HUES48 (cell line): ENCODE data around the gene R3HCC1L.

Experiments
- H3K27ac ChIP-seq: one replicate; pipeline ENCODE4 v1.7.0; 2013; ENCODE audit warnings: low read depth, low read length, inconsistent platforms
- H3K27me3 ChIP-seq: 2 replicates; pipeline ENCODE4 v1.6.1; 2013; ENCODE audit warnings: mild to moderate bottlenecking, low read length; ENCODE audit not compliant: control insufficient read depth, insufficient read depth
- H3K36me3 ChIP-seq: 2 replicates; pipeline ENCODE4 v1.6.1; 2013; ENCODE audit warnings: low read length; ENCODE audit not compliant: control insufficient read depth, insufficient read depth
- H3K4me1 ChIP-seq: 2 replicates; pipeline ENCODE4 v1.6.1; 2013; ENCODE audit warnings: mild to moderate bottlenecking, low read length; ENCODE audit not compliant: control insufficient read depth, insufficient read depth
- H3K4me3 ChIP-seq: 2 replicates; pipeline ENCODE4 v1.5.1; 2013; ENCODE audit warnings: mild to moderate bottlenecking, low read depth, low read length
- H3K9ac ChIP-seq: 2 replicates; pipeline ENCODE4 v1.6.1; 2013; ENCODE audit warnings: mild to moderate bottlenecking, low read depth, low read length, moderate library complexity
- H3K9me3 ChIP-seq: 2 replicates; pipeline ENCODE4 v1.6.1; 2013; ENCODE audit warnings: low read length; ENCODE audit not compliant: control insufficient read depth, insufficient read depth

The R3HCC1L gene

DNA sequence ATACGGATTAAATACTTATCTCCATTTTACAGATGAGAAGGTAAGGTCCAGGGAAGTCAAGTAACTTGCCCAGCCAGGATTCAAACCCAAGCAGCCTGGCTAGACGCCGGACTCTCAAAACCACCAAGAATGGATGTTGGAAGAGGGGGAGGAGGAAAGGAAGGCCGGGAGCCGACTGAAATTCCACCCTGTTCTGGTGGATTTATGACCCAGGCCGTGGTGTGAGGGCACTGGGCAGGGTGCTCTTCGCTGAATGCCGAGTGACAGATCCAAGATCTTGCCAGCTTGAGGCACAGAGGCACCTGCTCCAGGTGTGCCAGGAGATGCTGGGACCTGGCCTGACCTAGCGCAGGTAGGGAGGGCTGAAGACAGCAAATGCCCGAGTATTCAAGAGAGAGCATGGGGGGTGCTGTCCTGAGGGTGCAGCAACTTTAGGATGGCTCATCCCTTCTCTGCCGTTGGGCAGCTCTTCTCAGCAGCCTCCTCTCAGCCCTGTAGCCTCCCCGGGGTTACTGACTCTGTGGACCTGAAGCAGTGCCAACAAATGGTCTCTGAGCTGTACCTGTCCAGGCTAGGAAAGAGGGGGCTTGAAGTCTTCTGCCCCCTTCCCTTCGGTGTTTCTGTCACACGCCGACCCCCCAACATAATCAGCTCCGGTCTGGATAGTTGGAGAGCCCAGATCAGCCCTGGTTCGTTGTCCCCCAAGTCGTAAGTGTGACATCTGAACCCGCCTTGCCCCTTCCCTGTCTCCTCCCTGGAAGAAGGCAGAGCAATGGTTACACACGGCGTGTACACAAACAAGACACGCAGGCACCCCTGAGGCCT lies 132.8 kb downstream of the R3HCC1L start:
- Histone ChIP-seq H3K27ac (no peak overlapping the region), H3K9ac (no peak overlapping the region), H3K9me3 (no peaks in the 10 kb centered on the region), H3K27me3 (peaks cover 11% of the 10 kb centered on the region), H3K36me3 (no peaks in the 10 kb centered on the region), H3K4me3 (peak overlapping the region; percentile 47), H3K4me1 (peaks cover 15% of the 10 kb centered on the region)

DNA sequence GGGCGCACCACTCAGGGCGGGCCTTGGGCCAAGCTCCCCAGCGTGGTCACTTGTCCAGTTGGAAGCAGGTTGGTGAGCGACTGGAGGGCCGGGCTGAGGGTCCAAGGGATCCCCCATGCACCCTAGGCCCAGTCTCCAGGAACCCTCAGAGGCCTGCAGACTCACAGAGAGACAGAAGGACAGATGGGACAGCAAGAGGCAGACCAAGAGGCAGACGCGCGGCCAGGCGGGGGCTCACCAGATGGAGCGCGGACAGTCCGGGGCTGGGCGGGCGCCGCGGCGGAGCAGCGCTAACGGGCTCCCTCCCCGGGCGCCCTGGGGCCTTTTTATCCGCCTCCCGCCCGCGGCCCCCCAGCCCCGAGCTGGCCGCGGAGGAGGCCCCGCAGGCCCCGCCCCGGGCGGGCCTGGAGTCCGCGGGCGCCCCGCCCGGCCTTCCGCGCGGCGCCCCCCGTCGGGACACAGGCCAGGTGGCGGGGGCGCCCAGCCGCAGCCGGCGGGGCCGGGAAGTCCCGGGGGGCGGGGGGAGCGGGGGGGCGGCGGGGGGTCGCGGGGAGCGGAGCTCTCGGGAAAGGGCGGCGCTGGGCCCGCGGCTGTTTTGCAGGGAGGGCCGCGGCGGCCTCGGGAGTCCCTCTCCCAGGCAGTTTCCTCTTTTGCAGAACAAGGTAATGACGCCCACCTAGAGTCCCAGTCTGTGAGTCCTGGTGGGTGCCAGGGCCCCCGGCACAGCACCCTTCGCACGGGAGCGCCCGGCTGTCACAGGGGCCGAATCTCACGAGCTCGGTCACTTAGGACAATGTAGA lies 133.6 kb downstream of the R3HCC1L start, which contains the start of gene LOXL4:
Gene LOXL4 (minus strand): TSS at position 301 of the 800 bp plus-strand sequence. CDS start 5,175 bp downstream, outside the sequence.
- no peaks in the 10 kb centered on the region for H3K36me3 ChIP-seq
- peak within 1 kb of the TSS; percentile 66 for H3K4me3 ChIP-seq
- H3K27me3 ChIP-seq: peaks cover 11% of the 10 kb centered on the region
- no peaks in the 10 kb centered on the region for H3K9me3 ChIP-seq
- no peak within 1 kb of the TSS for H3K9ac ChIP-seq
- no peak within 1 kb of the TSS for H3K27ac ChIP-seq
- H3K4me1 ChIP-seq: peaks cover 19% of the 10 kb centered on the region

DNA sequence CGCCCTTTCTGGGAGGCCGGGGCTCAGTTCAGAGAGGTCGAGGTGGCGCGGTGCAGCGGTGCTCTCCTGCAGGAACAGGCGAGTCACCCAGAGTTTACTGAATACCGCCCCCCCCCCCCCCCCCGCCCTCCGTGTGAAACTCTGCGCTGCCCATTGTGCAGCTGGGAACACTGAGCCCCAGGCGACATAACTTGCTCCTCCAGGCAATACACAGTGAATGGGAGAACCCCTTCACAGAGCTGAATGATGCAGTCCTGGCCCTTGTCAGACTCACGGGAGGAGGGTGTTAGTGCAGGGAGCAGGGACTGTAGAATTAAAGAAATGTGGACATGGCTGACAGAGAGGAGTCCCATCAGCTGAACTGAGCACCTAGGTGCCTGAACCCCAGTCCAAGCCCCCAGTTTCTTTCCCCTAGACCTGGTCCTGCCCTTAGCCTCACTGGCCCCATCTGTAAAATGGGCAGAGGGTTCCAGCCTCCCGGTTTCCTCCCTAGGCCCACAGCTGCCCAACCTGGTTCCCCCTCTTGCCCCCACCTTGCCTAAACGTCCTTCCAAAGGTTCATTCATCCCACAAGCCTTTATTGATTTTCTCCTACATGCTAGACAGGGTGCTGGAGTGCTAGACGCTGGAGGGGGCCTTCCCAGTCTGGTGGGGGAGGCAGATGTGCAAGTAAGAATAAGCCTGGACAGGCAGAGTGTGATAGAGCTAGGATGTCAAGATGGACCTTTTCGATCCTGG lies 134.4 kb downstream of the R3HCC1L start:
- Histone ChIP-seq H3K9ac (no peak overlapping the region), H3K4me1 (peaks cover 21% of the 10 kb centered on the region), H3K4me3 (peak overlapping the region; percentile 66), H3K9me3 (no peaks in the 10 kb centered on the region), H3K27me3 (peaks cover 11% of the 10 kb centered on the region), H3K27ac (no peak overlapping the region), H3K36me3 (no peaks in the 10 kb centered on the region)

DNA sequence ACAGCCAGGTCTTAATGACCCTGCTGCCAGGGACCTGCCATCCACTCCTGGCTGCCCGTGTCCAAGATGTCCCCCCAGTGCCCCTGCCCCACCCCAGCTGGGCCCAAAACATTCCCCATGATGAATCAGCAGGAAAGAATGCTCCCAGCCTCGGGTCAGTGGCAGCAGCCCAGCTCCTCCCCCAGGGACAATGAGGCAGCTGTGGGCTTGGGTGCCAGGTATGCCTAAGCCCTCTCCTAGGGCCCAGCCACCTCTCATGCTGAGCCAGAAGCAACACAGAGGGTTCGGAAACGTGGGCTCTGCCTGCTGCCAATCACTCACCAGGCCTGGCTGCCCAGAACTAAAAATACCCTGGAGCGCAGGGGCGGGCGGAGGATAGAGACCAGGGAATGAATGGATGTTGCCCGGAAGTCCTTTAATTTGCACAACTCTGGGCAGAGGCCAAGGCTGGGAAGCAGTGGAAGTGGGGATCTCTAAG lies 135.0 kb downstream of the R3HCC1L start:
- no peak overlapping the region for H3K27ac ChIP-seq
- H3K4me1 ChIP-seq: peaks cover 21% of the 10 kb centered on the region
- H3K36me3 ChIP-seq: no peaks in the 10 kb centered on the region
- H3K27me3 ChIP-seq: peaks cover 11% of the 10 kb centered on the region
- no peak overlapping the region for H3K9ac ChIP-seq
- no peaks in the 10 kb centered on the region for H3K9me3 ChIP-seq
- H3K4me3 ChIP-seq: no peak overlapping the region

DNA sequence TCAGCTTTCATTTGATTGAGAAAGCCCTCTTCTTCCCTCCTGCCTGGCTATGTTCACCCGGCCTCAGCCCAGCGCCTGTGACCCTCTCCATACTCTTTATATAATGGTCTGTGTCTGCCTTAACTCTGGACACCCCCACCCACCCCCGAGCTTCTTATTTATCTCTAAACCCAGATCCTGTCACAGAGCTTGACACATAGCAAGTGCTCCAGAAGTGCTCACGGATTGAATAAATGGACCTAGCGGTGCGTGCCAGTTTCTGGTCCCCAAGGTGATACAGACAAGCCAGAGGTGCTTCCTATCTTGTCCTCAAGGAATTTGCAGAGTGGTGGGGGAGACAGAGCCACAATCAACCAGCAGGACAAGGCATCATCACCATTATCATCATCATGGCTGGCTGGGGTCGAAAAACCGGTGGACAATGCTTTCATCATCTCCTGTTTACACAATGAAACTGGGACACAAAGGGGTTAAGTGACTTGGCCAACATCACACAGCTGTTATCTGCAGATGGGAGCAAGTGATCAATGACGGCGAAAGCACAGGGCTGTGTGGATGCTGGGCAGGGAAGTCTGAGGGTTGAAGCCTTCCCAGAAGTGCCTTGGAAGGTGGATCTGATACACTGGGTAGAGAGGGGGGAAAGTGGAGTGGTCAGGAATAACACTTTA lies 135.8 kb downstream of the R3HCC1L start:
- Histone ChIP-seq H3K4me3 (no peak overlapping the region), H3K9ac (no peak overlapping the region), H3K9me3 (no peaks in the 10 kb centered on the region), H3K36me3 (no peaks in the 10 kb centered on the region), H3K4me1 (peaks cover 21% of the 10 kb centered on the region), H3K27me3 (peaks cover 11% of the 10 kb centered on the region), H3K27ac (no peak overlapping the region)

DNA sequence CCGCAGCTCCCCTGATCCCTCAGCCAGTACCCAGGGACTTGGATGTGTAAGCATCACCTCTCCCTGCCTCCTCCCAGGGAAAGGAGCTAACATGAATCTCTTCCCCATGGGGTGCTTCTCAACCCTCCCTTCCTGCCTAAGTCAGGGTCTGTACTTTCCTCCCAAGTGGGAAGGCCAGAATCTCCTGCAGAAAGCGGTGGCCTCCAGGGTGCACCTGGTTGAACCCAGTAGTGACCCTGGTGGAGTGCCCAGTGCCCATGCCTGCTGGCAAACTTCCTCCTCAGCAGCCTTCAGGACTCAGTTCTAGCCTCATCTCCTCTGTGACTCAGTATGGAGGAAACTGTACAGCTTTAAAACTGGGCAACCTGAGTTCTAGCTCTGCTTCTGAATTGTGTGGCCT lies 136.3 kb downstream of the R3HCC1L start:
- Histone ChIP-seq H3K9ac (no peak overlapping the region), H3K9me3 (no peaks in the 10 kb centered on the region), H3K27ac (no peak overlapping the region), H3K27me3 (peaks cover 11% of the 10 kb centered on the region), H3K4me1 (peaks cover 17% of the 10 kb centered on the region), H3K4me3 (no peak overlapping the region), H3K36me3 (no peaks in the 10 kb centered on the region)

DNA sequence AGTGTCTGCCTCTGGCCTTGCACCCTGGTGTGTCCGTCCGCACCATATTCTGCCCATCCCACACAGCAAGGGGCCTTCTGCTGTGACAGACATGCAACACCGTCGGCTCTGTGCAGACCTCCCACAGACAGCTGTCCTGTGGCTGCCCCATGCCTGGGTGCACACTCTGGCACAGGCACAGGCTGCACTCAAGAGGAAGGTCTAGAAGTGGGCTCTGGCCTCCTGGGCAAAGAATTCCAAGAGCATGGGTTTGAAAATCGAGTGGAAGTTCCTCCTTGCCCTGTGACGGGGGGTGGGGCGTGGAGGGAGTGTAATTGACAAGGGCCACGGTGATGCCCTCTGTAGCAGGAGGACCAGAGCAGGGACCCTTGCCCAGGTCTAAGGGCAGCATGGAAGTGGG lies 137.8 kb downstream of the R3HCC1L start:
- Histone ChIP-seq H3K9me3 (no peaks in the 10 kb centered on the region), H3K9ac (no peak overlapping the region), H3K4me3 (no peak overlapping the region), H3K27me3 (peaks cover 8% of the 10 kb centered on the region), H3K4me1 (peaks cover 17% of the 10 kb centered on the region), H3K27ac (no peak overlapping the region), H3K36me3 (no peaks in the 10 kb centered on the region)

DNA sequence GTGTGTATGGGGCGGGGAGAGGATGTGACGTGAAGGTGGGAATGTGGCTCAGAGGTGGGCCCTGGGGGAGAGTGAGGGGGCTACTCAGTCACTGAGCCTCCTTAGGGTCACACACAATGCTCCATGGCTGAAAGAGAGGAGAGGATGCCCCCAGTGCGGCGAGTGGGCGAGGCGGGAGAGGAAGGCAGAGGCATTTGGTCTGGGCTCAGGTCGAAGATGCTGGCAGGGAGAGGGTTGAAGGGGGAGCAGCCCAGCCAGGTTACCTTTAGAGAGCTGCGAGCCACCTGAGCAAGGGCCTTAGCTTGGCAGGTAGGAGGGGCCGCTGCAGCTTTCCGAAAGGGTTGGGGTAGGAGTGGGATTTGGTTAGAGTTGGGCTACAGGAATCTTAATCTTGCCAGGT lies 138.2 kb downstream of the R3HCC1L start:
- no peak overlapping the region for H3K27ac ChIP-seq
- H3K4me3 ChIP-seq: no peak overlapping the region
- H3K4me1 ChIP-seq: peaks cover 15% of the 10 kb centered on the region
- H3K9ac ChIP-seq: no peak overlapping the region
- H3K36me3 ChIP-seq: no peaks in the 10 kb centered on the region
- peaks cover 4% of the 10 kb centered on the region; the same call in 1 of the 2 replicates for H3K27me3 ChIP-seq
- H3K9me3 ChIP-seq: no peaks in the 10 kb centered on the region

DNA sequence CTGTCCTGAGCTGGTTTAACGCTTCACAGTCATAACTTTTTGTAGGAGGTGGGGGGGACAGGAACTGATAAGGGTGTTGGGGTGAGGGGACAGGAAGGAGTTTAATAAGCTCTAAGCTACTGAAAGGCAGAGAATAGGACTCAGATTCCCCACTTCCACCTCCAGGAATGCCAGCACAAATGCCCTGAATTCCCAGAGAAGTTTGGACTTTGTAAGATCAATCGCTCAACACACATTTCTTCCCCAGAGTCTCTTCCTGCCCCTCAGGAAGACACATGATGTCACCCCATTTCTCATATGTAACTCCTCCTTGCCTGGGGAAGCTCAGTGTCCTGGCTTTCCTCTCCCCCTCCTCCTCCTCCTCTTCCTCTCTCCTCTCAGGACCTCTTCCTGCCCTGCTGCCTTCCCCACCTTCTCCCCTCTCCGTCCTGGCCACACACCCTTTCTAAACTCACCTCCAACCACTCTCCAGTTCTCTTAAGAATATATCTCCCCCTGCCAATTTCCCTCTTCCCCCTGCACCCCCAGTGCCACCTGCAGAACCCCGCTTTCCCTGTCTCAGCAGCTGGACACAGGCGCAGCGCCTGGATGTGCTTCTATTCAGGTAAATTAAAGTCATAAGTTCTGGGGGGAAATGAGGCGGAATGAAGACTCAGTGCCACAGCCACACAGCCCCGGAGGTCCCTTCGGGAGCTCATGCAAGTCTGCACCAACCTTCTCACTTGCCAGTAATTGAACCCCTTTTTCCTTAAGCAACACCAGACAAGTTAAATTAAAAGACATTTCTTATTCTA lies 138.8 kb downstream of the R3HCC1L start:
- no peaks in the 10 kb centered on the region for H3K36me3 ChIP-seq
- peaks cover 3% of the 10 kb centered on the region; the same call in 1 of the 2 replicates for H3K27me3 ChIP-seq
- no peaks in the 10 kb centered on the region for H3K9me3 ChIP-seq
- H3K4me3 ChIP-seq: no peak overlapping the region
- no peak overlapping the region for H3K9ac ChIP-seq
- H3K4me1 ChIP-seq: peaks cover 13% of the 10 kb centered on the region
- H3K27ac ChIP-seq: no peak overlapping the region

DNA sequence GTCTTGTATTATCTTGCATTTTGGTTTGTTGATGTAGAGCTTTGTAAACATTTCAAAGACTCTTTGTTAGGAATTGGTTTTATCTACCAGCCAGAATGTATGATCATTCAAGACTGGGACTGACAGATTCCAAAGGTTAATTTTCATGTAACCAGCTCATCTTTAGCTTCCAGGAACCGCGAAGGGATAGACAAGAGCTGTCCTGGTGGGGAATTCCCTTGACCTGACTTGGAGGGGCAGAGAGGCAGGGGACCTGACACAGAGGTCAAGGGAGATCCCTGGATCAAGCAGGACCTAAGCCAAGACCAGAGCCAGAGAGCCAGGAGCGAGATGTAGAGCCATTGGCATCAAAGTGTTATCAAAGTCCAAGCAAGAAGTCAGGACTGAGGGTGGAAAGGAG lies 140.1 kb downstream of the R3HCC1L start:
- peaks cover 12% of the 10 kb centered on the region for H3K4me1 ChIP-seq
- no peak overlapping the region for H3K27ac ChIP-seq
- H3K27me3 ChIP-seq: no peaks in the 10 kb centered on the region
- no peaks in the 10 kb centered on the region for H3K36me3 ChIP-seq
- no peak overlapping the region for H3K9ac ChIP-seq
- no peaks in the 10 kb centered on the region for H3K9me3 ChIP-seq
- no peak overlapping the region for H3K4me3 ChIP-seq
